Forelimb muscle (tissue), 1 donor: ENCODE results near the gene CNPPD1. TPM values are rescaled to one million over a fixed set of nuclear protein-coding genes. Genes with fewer than 3 reads are reported as not detected.

Experiments
- DNase-seq: peaks from one replicate; pipeline ENCODE4 v3.0.0-alpha.2; 2013; ENCODE audit warnings: low read depth
- polyA plus RNA-seq: library from polyadenylated mRNA; unstranded; fragments of 120-200 nt; gene quantifications from one replicate; pipeline ENCODE4 v1.2.1, GENCODE V29; 2013; ENCODE audit not compliant: insufficient read length

The CNPPD1 gene
- polyA plus RNA-seq, 1 donor, result 34.2 TPM

DNA sequence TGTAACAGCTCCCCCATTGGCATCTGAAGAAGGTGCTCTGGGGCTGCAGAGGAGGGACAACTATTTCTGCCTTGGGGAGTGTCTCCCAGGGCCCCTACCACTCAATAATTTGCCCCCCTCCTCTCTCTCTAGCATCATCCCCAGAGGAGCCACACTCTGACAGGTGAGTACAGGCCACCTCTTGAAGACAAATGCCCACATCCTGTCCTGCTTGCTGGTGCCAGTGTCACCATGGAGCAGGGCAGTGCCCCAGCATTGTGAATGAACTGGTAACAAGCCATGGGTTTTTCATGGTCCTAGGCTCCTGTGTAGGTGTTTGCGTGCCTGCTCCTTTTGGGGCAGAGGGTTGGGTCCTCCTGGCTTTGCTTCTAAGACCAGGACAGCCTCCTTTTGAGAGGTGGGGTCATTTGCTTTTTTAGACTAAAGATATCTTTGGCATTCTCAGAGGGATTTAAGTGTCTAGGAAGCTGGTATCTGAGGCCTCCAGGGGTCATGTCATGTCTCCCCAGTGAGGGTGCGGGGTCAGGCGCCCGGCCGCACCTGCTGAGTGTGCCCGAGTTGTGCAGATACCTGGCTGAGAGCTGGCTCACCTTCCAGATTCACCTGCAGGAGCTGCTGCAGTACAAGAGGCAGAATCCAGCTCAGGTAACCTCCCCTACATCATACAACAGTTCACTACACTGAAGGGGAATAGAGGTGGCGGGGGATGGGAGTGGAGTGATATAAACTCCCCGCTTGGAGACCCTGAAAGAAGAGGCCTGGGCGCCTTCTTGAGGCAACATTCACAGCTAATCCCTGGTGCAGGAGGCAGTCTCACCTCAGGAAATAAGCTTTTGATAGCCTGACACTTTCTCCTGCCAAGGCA is 3.1 kb upstream of the CNPPD1 start:
- no peak for DNase-seq

DNA sequence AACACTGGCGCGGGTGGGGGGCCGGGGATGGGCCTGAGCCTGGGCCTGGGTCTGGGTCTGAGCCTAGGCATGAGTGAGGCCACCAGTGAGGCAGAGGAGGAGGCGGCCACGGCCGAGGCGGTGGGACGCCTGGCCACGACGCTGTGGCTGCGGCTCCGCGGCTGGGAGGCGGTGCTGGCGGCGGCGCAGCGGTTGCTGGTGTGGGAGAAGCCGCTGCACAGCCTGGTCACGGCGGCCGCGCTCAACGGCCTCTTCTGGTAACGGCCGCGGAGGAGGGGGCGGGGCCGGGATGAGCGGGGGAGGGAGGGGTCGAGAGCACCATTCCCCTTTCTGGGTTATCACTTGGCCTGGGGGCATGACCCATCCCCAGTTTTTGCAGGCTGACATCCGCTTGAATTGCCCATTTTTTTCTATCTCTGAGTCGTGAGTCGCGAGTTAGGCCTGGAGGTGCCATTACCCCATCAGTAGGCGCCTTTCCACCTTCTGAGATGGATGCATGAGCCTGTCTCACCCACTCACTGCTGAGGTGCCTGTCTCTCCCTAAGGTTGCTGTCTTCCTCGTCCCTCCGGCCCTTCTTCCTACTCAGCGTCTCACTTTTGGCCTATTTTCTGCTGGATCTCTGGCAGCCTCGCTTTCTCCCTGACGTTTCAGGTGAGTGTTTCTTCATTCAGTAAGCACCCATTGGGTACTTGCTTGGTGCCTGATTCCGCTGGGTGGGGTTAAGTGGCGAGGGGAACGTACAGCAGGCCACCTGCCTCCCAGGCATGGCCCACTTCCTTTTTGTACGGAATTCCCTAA is 1.9 kb upstream of the CNPPD1 start:
- DNase-seq, result no peak

DNA sequence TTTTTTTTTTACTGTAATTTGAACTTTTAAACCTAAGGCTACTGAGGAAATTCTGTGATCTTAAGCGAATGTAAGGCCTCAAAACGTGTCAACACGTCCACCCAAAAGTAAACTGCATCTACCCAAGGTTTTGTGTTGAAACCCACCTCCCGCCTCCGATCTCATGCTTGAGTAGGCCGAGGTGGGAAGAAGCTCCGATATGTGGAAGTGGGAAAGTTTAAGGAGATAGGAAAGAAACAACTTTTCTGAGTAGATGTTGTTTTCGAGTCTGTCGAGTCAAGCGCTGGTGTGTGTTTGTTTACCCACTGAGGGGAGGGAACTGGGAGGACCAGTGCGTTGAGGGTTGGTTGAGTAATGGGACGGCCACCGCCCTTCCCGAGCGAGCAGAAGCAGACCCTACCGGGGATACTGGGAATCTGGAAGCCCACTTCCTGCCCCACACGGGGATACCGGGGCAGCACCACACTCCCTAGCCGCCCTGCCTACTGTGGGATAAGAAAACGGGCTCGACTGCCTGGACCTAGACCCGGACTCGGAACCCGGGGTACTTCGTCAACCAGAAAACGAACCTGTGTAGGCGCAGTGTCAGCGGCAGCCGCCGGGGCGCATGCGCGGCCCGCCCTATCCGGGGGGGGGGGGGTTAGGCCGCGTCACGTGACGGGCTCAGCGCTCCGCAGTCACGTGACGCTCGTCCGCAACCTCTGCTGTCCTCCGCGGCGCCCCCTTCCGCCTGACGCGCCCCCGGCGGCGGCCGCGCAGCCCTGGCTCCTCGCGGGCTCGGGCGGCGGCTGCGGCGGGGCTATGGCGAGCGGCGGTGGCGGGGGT is 1.0 kb upstream of the CNPPD1 start, which contains the start of gene RETREG2:
TSS of gene RETREG2 (plus strand) at position 724 of the 825 bp plus-strand sequence. CDS start at position 802, 78 bp downstream.
- DNase-seq, result peak; percentile 84

DNA sequence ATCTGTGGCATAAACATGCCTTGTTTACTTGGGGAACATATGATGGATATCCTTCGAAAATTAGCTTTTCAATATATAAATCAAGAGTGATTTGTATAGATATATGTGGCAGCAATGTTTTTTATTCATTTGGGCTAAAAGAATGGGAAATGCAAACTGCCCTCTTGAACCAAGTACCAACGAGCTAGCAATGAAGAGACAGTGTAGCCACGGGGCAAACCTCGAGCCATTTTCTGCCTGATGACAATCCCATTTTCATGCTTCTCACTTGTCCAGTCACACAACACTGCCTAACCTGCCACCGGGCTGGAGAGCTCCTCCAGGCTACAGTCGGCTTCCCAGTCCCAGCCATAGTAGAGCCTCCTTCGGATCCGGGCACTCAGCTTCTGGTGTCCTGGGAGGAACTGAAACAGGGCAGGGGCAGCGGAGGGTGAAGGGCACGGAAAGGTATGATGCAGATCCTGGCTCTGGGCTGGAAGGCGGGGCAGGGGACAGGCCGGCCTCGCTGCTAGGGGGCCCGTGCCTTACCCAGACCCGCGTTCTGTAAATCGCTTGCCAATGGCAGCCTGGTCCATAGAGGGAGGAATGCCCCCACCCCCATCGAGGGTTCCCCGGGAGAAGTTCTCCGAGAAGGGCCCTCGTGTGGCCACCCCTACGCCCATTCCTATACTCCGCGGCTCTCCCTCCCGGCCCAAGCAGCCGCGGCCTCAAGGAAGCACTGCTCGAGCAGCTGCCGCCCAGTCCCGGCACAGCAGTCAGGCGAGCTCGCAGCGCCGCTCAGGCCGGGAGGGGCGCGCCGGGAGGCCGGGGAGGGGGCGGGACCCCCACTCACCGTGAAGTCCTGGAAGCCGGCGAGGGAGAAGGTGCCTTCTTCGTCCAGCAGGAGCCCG is 552 bp downstream of the CNPPD1 start:
- no peak for DNase-seq

DNA sequence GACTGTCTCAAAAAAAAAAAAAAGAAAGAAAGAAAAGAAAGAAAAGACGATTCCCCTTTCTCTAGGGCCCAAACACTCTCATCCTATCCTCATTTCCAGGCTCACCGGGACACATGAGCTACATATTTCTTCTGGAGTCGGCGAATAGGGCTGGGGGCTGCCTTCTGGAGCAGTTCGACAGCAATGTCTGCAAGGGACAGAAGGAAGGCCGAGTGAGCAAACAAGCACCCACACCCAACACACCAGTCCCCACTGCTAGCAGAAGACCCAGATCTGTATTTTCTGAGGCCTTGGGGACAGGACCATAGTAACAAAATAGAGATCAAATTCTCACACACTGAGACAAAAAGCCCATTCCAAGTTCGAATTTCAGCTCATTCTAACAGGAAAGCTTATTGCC is 1.2 kb downstream of the CNPPD1 start:
- DNase-seq, result no peak

DNA sequence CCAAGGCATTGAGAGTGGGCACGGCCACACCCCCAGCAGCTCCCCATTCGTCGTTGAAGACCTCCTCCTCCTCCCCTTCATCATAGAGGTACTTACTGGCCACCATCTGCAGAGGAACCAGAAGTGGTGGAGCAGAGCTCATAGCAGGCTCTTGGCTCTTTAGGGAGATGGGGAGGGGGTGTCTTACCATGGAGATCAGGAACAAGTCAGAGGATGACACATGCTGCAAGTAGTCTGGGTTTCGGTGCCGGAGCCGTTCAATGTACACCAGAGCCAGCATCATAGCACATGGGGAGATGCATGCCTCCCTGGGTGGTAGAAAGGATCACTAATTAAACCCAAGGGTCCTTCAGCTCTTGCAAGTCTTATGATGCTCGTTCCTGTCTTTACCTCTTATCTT is 1.9 kb downstream of the CNPPD1 start:
- DNase-seq, result no peak

DNA sequence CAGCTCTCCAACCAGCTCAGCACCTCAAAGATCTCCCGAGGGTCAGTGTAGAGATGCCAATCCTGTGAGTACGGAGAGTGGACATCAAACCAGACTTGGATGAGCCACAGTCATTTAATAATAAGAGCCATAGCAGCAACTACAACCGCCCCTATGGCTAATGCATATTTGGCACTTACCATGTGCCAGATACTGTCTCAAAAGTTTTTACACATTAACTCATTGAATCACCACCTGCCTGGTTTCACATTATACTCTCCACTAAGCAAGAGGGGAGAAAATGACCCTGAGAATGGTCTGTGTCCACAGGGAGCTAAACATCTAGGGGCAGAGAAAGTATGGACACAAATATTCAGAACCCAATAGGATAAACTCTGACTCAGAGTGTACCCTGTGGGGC is 2.6 kb downstream of the CNPPD1 start:
- no peak for DNase-seq

DNA sequence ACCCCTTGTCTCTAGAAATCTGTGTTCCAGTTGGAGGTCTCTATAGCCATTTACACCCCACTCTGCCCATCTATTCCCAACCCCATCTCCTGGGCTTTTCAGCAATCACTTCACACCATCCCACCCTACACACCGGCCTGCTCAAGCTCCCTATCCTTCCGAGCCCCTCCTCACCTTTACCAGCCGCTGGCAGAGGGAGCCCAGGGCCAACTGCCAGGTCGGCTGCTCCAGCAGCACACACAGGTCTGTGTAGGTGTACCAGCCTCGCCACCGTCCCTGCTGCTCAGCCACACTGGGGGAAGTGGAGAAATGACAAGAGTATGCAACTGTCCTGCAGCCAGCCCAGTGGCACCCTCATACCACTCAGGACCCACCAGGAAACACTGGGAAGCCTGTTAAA is 3.5 kb downstream of the CNPPD1 start:
- no peak for DNase-seq

DNA sequence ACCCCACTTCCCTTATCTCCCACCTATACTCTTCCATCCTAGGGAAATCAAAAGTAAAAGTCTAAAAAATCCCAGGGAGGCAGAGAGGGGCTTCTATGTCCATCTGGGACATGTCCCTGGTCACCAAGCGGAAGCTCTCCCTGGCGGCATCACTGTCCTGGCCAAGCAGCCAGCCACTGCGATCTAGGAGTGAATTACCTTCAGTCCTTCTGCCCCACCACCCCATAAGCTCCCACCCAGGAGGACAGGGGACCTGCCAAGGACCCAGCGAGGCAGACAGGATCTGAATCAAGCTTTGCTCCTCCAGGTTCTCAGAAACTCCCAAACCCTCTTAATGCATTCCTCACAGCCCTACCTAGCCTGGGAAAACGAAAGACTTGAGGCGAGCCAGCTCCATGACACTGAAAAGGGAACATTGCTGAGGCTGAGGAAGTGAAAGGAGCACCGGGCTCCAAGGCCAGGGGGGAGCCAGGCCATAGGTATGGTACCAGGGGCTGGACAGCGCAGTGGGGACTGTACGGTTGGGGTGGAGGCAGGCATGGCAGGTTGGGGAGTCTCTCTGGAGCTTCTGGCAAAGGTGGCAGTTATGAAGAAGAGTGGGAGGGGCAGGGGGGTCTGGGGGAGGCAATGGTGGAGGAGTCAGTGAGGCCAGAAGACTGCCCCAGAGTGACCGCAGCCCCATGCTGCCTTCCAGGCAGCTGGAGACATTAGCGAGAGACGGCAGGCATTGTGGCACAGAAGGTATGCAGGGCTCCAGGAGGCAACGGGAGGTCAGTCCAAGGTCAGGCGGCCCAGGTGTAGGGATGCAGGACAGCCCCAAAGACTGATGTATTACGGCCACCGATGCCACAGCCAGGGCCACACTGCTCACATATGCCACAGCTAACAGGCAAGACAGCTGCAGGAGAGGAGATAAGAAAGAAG is 4.2 kb downstream of the CNPPD1 start:
- no peak for DNase-seq

DNA sequence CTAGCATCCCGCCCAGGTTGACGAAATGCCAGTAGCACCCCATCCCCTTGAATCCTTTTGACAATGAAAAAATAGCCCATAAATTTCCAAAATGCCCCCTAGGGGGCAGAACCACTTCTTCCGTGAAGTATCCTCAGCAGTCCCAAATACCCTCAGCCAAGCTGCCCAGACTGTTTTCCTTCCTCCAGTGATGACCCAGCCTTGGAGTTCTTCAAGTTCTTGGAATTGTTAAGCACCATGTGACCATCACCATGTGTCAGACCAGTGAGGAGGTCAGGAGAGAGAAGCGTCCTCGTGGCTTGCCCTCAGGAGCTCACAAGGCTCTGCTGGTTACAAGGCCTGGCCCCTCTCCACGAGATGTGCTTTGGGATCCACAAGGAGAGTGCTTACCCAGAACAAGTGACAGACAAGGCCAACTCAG is 5.5 kb downstream of the CNPPD1 start:
- DNase-seq, result no peak

DNA sequence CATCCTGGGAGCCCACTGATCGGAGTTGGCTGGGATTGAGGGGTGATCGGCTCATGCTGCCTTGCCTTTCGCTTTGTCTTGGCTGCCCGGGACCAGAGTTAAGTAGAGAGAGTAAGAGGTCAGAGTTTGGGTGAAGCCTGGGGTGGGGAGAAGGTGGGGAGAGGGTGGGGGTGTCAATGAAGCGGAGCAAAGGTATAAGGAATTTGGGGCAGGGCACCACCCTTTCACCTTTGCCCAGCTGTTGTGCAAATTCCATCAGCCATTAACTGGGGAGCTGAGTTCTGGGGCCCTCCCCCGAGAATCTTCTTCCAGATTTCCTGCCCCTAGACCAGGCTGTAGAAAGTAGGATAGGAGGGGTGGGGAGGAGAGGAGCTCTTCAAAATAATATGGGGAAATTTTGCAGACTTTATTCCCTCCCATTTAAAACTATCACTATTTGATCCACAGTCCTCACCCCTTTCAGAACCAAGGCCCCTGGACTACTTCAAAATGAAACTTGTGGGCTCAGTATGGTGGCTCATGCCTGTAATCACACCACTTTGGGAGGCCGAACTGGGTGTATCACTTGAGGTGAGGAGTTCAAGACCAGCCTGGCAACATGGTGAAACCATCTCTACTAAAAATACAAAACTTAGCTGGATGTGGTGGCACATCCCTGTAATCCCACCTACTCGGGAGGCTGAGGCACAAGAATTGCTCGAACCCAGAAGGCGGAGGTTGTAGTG is 6.6 kb downstream of the CNPPD1 start, which contains the start of gene SLC23A3:
TSS of gene SLC23A3 (minus strand) at position 100 of the 725 bp plus-strand sequence. CDS start at position 55, 45 bp downstream.
- no peak for DNase-seq

DNA sequence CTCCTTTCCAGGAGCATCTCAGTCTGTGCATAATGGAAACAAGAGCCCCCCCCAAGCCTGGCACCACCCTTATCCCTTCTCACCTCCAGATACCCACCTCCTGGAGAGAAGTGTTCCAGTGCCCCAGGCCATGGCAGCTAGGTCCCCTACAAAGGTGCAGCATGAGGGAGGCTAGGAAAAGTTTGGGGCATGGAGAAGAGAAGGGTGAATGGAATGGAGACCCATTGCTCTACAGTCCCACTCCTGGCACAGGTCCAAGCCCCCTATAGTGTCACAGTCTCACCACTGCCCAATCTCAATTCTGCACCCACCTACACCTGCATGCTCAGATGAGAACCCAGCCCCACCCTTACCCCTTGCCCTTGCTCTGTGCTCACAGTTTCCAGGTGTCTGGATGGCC is 7.8 kb downstream of the CNPPD1 start:
- DNase-seq, result no peak

DNA sequence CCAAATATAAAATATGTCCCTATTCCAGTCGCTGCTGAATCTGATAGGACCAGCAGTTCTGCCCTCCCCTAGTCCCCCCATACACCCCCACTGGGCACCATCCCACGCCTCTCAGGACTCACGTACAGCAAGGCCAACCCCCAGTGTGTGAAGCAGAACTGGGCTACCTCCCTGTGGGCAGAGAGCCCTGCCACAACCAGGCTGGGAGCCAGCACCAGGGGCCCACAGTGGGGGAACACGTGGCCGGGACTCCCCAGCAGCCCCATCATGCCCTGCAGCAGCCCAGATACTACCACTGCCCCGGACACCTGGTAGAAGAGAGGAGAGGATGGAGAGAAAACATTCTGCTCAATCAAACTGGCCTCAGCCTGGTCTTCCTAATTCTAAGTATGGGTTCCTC is 8.2 kb downstream of the CNPPD1 start:
- DNase-seq, result no peak

DNA sequence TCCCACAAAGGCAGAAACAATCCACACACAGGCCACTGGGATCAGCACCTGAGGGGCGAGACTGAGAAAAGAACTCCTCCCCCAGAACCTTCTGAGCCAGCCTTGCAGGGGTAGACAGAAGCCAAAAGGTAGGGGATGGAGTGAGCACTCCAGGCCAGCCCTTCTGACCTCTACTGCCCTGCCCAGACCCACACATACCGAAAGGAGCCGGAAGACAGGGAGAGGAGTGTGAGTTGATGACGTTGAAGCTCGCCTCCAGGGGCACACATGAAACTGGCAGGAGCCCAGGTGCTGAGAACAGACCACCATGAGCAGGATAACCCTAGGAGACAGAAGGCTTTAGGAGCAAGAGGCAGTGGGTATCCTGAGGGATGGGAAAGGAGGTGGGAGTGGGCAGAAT is 8.7 kb downstream of the CNPPD1 start:
- no peak for DNase-seq

DNA sequence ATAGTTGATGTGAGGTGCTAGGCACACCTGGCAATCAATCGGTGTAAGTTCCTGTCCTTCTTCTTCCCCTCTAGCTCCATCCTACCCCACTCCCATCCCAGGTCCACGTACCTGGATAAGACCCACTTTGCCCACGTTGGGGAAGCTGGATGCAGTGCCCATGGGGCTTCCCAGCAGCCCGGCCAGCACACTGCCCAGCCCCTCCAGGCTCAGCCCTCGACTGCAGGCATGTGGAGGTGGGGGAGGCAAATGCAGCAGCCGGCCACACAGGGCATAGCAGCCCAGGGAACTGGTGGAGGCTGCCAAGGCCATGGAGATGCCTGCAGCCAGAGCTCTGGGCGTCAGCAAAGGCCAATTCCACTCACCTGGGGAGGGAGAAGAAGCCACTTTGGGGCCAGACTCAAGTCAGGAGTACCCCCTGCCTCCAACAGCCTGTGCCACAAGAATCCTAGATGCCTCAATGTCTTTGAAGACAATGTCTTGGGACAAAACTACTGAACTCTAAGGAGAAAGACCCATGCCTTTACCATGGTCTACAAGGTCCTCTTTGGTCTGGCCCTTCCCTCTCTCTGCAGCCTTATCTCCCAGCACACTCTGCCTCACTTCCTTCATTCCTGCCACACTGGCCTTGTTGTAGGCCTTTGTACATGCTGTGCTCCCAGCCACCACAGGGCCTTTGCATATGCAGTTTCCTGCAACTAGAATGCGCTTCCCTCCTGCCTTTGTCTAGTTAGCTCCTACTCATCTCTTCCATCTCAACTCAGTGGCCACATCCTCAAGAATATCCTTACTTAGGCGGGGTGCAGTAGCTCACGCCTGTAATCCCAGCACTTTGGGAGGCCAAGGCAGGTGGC is 11.4 kb downstream of the CNPPD1 start:
- no peak for DNase-seq

DNA sequence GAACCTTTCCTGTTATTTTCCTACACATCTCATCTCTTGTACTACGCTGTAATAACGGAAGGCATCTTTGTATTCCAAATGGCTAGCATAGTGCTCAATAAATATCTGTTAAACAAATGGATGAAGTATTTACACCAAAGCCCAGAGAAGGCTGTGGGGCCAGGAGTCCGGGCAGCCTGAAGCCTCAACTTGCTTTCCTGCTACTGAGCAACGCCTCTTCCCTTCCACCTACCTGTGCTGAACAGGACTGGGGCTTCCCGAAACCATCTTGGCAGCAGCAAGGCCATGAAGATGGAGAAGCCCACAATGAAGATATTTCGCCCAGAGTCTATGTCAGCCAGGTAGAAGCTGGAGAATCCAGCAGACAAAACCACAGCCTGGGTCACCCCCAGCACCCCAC is 13.6 kb downstream of the CNPPD1 start:
- no peak for DNase-seq

DNA sequence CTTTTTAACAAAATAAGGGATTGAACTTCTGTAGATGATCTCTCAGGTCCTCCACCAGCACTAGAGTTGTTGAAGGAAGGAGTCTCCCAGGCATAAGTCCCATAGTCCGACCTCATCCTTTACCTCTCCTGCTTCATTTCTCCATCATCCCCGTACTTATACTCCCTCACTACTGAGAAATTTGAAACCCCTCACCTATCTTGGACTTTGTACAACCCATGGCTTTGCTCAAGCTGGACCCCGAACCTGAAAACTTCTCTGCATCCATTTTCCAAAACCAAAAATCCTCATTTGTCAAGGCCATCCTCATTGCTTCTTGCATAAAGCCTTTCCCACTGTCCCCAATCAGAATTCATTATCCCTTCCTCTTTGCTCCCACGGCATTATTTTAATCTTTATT is 15.6 kb downstream of the CNPPD1 start:
- DNase-seq, result no peak
